Neural progenitor cell (in vitro differentiated cells): ENCODE measurements around the gene CASP3. TPM values are rescaled to one million over a fixed set of nuclear protein-coding genes. Genes with fewer than 3 reads are reported as not detected.

Source experiments
- DNase-seq: peaks from one replicate; pipeline ENCODE4 v3.0.0-alpha.2; 2016; ENCODE audit warnings: low spot score
- H2AFZ ChIP-seq: fragments of 200-600 bp; sonication (generic); replicated peaks from 2 replicates; pipeline ENCODE4 v1.6.1; 2016; ENCODE audit warnings: antibody characterized with exemption
- H3F3A ChIP-seq: fragments of 200-600 bp; sonication (generic); 2 replicates; pipeline ENCODE4 v1.6.1; 2016; ENCODE audit warnings: antibody characterized with exemption, low read depth
- H3K27ac ChIP-seq: fragments of 200-600 bp; sonication (generic); 2 replicates; pipeline ENCODE4 v1.5.1; 2016; ENCODE audit warnings: mild to moderate bottlenecking
- H3K27me3 ChIP-seq: fragments of 200-600 bp; sonication (generic); 2 replicates; pipeline ENCODE4 v1.6.1; 2016; ENCODE audit warnings: mild to moderate bottlenecking, moderate library complexity
- H3K36me3 ChIP-seq: fragments of 200-600 bp; sonication (generic); 2 replicates; pipeline ENCODE4 v1.5.1; 2016
- H3K4me1 ChIP-seq: fragments of 200-600 bp; sonication (generic); 2 replicates; pipeline ENCODE4 v1.6.1; 2016; ENCODE audit warnings: mixed run types
- H3K4me2 ChIP-seq: fragments of 200-600 bp; sonication (generic); 2 replicates; pipeline ENCODE4 v1.6.1; 2016
- H3K4me3 ChIP-seq: fragments of 200-600 bp; sonication (generic); 2 replicates; pipeline ENCODE4 v1.5.1; 2016
- H3K79me2 ChIP-seq: fragments of 200-600 bp; sonication (generic); 2 replicates; pipeline ENCODE4 v1.6.1; 2016; ENCODE audit warnings: low read depth
- H3K9ac ChIP-seq: fragments of 200-600 bp; sonication (generic); 2 replicates; pipeline ENCODE4 v1.6.1; 2016
- H3K9me3 ChIP-seq: fragments of 200-600 bp; sonication (generic); 2 replicates; pipeline ENCODE4 v1.5.1; 2016; ENCODE audit warnings: low read depth
- H4K20me1 ChIP-seq: fragments of 200-600 bp; sonication (generic); 2 replicates; pipeline ENCODE4 v1.6.1; 2016; ENCODE audit warnings: low read depth
- H3K27ac Mint-ChIP-seq: 3 replicates; pipeline ENCODE4 v1.8.0; 2021; ENCODE audit warnings: mixed read lengths
- H3K27me3 Mint-ChIP-seq: 2 replicates; pipeline ENCODE4 v1.8.0; 2022; ENCODE audit warnings: low read depth, mild to moderate bottlenecking, inconsistent platforms, moderate library complexity, mixed read lengths; ENCODE audit not compliant: insufficient read depth
- H3K36me3 Mint-ChIP-seq: 3 replicates; pipeline ENCODE4 v1.8.0; 2021; ENCODE audit warnings: mixed read lengths
- H3K4me1 Mint-ChIP-seq: 3 replicates; pipeline ENCODE4 v1.8.0; 2021; ENCODE audit warnings: mixed read lengths
- H3K4me3 Mint-ChIP-seq: 3 replicates; pipeline ENCODE4 v1.8.0; 2021; ENCODE audit warnings: mild to moderate bottlenecking, moderate library complexity, mixed read lengths
- H3K9me3 Mint-ChIP-seq: 3 replicates; pipeline ENCODE4 v1.8.0; 2020; ENCODE audit warnings: mixed read lengths
- CTCF ChIP-seq: fragments of 200-600 bp; sonication (generic); IDR thresholded peaks from 2 replicates; pipeline ENCODE4 v1.5.1; 2017; ENCODE audit warnings: antibody characterized with exemption, mild to moderate bottlenecking
- EZH2 ChIP-seq: fragments of 200-600 bp; sonication (generic); IDR thresholded peaks from 2 replicates; pipeline ENCODE4 v1.6.1; 2017; ENCODE audit warnings: antibody characterized with exemption, mild to moderate bottlenecking, moderate library complexity
- EZH2phosphoT487 ChIP-seq: fragments of 200-600 bp; sonication (generic); IDR thresholded peaks from 2 replicates; pipeline ENCODE4 v1.6.1; 2017; ENCODE audit warnings: antibody characterized with exemption
- total RNA-seq: library from RNA; depleted of rRNA; stranded (reverse); fragments of >200 nt; gene quantifications from 2 replicates; pipeline ENCODE4 v1.2.3, GENCODE V29; 2015; ENCODE audit warnings: low replicate concordance

Gene CASP3
- total RNA-seq, 1 donor from 2014 or later, result 69.8 TPM

DNA sequence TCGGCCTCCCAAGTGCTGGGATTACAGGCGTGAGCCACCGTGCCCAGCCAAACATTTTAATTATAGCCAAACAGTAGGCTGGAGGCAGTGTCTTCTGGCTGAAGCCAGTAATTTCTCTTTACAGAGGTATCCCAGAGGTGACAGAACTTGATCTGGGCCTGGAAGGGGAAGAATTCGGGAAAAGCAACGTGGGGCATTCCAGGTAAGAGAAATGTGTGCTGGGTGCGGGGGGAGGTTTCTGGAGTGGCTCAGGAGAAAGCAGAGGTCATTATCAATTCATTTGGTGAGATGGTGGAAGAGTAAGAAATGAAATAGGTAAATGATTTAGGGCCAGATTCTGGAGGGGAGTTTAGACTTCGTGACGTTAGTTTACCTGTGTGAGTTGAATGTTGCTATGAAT is 2.7 kb upstream of the CASP3 start:
- TF ChIP-seq EZH2phosphoT487, result no peak
- no peak for TF ChIP-seq EZH2
- no peak for TF ChIP-seq CTCF
- H3K79me2 ChIP-seq, result peaks cover 33% of the 10 kb centered on the region
- H3K27me3 Mint-ChIP-seq, result no peaks in the 10 kb centered on the region
- no peak overlapping the region for H3K4me3 Mint-ChIP-seq
- DNase-seq, result no peak
- no peak overlapping the region for H3K4me2 ChIP-seq
- H2AFZ ChIP-seq, result no peak overlapping the region
- no peak overlapping the region for H3K27ac Mint-ChIP-seq
- H3K9ac ChIP-seq, result no peak overlapping the region
- peaks cover 10% of the 10 kb centered on the region for H3K36me3 Mint-ChIP-seq
- peaks cover 20% of the 10 kb centered on the region for H4K20me1 ChIP-seq
- H3K36me3 ChIP-seq, result peaks cover 1% of the 10 kb centered on the region
- no peaks in the 10 kb centered on the region for H3K27me3 ChIP-seq
- H3K4me1 ChIP-seq, result peaks cover 22% of the 10 kb centered on the region
- peaks cover 23% of the 10 kb centered on the region for H3F3A ChIP-seq
- no peaks in the 10 kb centered on the region for H3K9me3 ChIP-seq
- H3K4me1 Mint-ChIP-seq, result peaks cover 27% of the 10 kb centered on the region
- no peaks in the 10 kb centered on the region for H3K9me3 Mint-ChIP-seq
- no peak overlapping the region for H3K27ac ChIP-seq
- no peak overlapping the region for H3K4me3 ChIP-seq

DNA sequence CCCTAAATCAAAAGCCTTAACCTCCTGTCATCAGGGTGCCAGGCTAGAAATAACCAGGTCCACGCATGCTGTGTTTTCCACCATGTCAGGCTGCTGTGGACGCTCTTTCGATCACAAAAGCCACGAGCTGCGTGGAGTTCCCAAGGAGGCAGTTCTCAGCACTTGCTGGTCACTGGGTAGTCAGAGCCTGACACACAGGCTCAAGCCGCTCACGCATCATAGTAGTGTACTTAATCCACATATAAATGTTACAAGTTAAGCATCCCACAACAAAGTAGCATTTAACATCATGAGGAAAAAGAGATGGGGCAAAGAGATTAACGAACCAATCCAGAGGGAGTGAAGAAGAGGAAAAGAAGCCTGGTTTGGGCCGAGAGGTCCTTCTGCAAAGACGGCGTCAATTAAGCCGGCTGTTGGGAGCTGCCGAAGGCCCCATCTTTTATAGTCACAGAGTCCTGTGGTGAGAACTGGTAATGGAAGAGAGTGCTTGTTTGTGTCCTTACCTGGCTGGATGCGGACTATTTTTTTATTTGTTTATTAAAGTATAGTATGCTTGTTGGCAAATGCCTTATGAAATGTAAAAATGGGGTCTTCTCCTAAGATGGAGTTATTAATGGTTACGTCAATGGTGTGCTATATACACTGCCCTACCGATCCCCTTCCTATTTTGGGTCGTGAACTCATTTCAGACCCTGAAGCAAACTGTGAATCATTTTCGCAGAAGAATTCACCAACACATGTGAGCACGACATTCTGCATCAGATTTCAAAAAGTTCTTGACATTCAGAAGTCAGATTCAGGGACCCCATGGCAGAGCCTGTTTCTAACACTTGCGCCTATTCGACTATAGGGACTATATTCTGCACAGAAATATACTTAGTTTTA is 966 bp upstream of the CASP3 start:
- Histone ChIP-seq H3K27ac (peak overlapping the region; percentile 50), H3K4me2 (peak overlapping the region; percentile 86), H3K9me3 (no peaks in the 10 kb centered on the region), H4K20me1 (peaks cover 35% of the 10 kb centered on the region), H3K4me1 (peaks cover 22% of the 10 kb centered on the region), H3K79me2 (peaks cover 50% of the 10 kb centered on the region), H3K36me3 (no peaks in the 10 kb centered on the region), H3K4me3 (peak overlapping the region; percentile 89), H3K27me3 (no peaks in the 10 kb centered on the region), H3K9ac (peak overlapping the region; percentile 42), H3F3A (peaks cover 23% of the 10 kb centered on the region), H2AFZ (peak overlapping the region; percentile 43)
- Mint-ChIP-seq H3K4me1 (peaks cover 40% of the 10 kb centered on the region), H3K27ac (peak overlapping the region; percentile 93), H3K4me3 (peak overlapping the region; percentile 93), H3K36me3 (peaks cover 6% of the 10 kb centered on the region), H3K27me3 (no peaks in the 10 kb centered on the region), H3K9me3 (no peaks in the 10 kb centered on the region)
- TF ChIP-seq CTCF (no peak), EZH2phosphoT487 (no peak), EZH2 (no peak)
- peak; percentile 64 for DNase-seq

GRCh38 chr4:184648313-184649025 is 778 bp downstream of the CASP3 start:
- Mint-ChIP-seq H3K4me3 (peak overlapping the region; percentile 90), H3K4me1 (peaks cover 55% of the 10 kb centered on the region), H3K27me3 (no peaks in the 10 kb centered on the region), H3K27ac (peak overlapping the region; percentile 58), H3K36me3 (peaks cover 2% of the 10 kb centered on the region), H3K9me3 (no peaks in the 10 kb centered on the region)
- H2AFZ ChIP-seq, result peak overlapping the region; percentile 59
- no peaks in the 10 kb centered on the region for H3K9me3 ChIP-seq
- DNase-seq, result peak; percentile 69
- peak overlapping the region; percentile 89 for H3K4me3 ChIP-seq
- H4K20me1 ChIP-seq, result peaks cover 42% of the 10 kb centered on the region
- peak overlapping the region; percentile 79 for H3K9ac ChIP-seq
- TF ChIP-seq EZH2, result no peak
- TF ChIP-seq CTCF, result no peak
- no peak for TF ChIP-seq EZH2phosphoT487
- peaks cover 27% of the 10 kb centered on the region for H3F3A ChIP-seq
- no peaks in the 10 kb centered on the region for H3K36me3 ChIP-seq
- H3K27ac ChIP-seq, result peak overlapping the region; percentile 89
- peaks cover 29% of the 10 kb centered on the region for H3K4me1 ChIP-seq
- peak overlapping the region; percentile 90 for H3K4me2 ChIP-seq
- peaks cover 67% of the 10 kb centered on the region for H3K79me2 ChIP-seq
- no peaks in the 10 kb centered on the region for H3K27me3 ChIP-seq
